CD4-positive, alpha-beta T cell treated with Interleukin-17A for 4 hours (primary cell): ENCODE results near the gene ZBTB16.

Experiments
- DNase-seq: peaks from one replicate; pipeline ENCODE4 v3.0.0-alpha.2; 2020; ENCODE audit warnings: mixed read lengths

ZBTB16 gene

DNA sequence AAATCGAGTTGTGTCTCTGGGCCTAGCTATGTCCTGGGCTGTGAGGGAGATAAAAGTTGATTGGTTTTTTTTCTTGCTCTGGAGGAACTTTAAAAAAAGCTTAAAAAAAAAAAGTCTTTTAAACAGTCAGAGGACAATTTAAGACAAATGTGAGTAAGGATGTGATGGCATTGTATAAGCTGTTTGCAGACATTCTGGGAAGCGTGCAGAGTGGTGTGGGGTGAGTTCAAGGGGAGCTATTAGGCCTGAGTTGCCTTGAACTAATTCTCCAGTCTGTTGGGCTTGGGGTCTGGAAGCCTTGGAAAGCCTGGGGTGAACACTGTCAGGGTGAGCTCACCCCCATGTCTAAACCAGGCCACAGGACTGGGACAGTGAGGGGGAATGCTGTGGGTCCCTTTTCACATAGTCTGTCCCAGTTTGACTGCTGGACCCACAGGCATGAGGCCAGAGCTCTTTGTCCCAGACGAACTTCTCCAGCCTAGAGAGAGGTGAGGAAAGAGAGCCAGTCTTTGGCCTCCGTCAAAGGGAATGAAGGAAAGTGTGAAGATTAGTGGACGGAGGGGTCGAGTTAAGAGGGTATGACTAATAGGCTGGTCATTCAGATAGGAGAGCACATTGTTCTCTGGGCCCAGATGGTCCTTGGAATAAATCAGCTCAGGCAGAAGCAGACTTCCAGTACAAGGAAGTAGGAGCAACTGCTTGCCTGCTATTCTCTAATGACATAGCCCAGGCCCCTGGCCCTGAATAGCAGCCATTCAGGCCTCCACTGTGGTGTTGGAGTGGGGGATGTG lies 160.2 kb downstream of the ZBTB16 start:
- DNase-seq: no peak

DNA sequence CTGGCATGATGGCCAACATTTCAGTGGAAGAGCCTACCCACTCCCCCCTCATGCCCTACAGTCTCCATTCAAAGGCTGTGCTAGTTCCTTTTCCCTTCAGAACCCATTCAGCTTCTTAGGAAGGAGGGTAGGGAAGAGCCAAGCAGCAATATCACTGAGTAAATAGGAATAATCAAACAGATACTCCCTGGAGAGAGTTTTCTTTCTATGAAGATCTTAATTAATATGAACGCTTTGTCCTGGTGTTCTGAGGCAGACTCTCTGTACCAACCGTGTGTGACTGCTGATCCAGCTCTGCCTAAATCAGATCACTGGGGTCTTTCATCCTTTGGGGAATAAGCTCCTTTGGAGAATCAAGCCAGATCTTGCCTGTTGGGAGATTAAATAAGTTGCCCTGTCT lies 161.5 kb downstream of the ZBTB16 start:
- no peak for DNase-seq

DNA sequence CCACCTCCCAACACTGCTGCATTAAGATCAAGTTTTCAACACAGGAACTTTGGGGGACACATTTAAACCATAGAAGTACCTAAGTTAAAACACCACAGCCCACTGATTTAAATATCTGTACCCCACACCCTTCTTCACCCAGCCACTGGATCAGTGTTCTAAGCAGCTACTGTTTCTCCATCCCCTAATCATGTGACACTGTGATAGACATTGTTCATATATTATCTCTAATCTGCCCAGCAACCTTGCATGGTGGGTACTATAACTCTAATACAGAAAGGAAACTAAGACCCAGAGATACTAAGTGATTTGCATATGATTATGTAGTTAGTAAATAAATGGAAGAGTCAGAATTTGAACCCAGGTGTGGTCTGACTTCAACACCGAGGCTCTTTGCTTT lies 166.2 kb downstream of the ZBTB16 start:
- DNase-seq: no peak

DNA sequence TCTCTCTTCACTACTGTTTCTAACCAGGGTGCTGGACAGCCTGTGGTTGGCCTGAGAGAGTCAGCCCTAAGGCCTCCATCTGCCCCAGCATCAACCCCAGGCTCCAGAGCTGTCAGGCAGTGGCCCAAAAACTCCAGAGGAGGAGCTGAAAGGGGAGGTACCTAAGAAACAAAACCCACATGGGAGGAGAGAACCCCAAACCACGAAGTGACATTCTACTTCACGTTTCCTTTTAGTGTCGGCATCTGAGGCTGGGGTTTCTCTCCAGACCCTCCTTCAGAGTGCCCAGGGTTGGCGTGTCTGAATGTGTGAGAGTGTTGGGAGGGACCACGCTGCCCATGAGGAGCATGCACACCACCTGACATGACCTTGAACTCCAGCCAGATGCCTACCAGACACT lies 166.8 kb downstream of the ZBTB16 start:
- no peak for DNase-seq

DNA sequence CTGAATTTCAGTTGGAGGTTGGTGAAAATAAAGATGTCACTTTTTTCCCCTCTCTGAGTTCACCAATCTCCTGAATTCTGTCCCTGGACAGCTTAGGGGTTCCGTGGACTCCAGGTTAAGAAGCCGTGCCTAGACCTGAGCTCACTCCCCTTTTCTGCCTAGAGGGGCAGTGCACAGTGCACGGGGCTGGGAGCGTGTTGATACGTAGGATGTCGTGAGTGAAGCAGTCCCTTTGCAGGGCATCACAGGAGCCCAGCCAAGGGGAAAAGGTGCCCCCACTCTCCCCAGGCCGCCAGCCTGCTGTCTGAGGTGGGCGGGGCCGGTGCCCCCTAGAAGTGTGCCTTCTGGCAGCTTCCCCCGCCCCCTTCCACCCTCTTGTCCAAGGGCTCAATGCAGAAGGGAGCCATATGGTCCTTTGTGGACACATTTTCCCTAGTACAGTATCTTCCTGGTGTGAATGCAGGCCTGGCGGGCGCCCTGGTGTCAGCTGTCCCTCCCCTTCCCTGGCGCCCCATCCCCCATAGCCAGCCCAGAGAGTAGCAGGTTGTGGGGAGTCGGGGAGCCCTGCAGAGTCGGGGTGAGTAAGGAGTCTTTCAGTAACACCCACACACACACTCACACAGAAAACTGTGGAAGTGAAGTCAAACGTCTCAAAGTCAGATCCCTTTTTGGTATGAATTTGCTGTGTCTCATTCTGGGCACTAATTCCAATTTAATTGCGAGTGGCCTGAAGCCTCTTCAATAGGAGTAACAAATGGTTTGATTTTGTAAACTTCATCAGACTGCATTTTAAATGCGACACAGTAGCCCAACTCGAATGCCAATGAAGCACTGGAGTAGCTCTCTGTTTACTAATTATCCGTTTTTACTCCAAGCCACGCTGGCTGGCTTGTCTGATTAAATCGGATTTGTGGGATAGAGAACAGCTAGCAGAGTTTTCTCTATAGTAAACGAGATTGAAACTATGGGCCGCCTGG lies 169.2 kb downstream of the ZBTB16 start:
- no peak for DNase-seq

DNA sequence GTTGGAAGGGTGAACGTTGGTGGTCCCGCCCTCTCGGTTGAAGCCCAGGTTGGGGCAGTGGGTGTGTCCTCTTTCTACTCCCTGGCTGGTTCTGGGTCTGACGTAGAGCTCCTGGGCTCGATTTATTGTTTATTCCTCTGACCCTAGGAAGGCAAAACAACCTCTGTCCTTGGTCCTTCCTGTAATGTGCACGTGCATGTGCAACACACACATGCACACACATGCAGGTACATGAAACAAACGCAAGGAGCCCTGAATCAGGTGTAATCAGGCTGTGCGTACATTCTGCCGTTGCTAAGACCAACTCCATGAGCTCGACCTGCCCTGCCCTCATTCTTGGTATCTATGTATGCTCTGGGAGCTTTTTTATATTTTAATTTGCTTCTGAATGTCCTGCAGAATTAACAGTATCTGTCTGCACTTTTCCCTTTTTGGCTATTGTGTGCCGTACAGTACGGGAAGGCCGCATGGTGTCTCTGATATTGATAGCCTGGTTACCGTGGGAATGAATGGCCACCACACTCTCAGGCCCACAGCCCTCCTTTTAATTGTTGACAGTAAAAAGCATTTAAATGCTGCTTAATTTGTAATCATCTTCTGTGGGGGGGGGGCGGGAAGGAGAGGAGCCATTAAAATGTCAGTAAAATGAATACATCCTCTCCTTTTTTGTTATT lies 170.7 kb downstream of the ZBTB16 start:
- no peak for DNase-seq

DNA sequence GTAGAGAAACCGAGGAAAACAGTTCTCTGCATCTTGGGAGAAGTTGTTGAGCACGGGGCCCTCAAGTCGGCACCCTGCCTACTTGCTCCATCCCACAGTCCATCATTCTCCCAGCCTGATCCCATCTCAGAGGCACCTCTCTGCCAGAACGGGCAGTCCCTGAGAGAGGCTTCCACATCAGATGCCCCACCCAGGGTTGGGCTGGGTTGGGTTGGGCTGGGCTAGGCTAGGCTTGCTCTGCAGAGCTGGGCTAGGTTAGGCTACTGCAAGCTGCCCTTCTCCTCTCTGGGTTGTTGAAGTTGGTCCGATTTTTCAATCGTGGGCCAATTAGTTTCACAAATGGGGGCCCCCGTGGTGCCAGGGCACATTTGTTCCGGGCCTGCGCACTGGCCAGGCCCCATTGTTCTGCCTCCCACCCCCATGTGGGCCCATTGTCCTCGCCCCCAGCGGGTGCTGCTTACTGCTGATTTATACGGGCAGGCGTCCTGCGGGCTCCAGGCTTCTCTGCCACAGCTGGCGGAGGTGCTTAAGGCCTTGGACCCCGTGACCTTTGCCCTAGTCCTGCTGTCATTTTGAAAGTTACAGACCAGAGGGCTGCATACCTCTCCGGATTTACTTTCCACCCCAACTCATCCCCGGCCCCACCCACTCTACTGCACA lies 173.0 kb downstream of the ZBTB16 start:
- no peak for DNase-seq

DNA sequence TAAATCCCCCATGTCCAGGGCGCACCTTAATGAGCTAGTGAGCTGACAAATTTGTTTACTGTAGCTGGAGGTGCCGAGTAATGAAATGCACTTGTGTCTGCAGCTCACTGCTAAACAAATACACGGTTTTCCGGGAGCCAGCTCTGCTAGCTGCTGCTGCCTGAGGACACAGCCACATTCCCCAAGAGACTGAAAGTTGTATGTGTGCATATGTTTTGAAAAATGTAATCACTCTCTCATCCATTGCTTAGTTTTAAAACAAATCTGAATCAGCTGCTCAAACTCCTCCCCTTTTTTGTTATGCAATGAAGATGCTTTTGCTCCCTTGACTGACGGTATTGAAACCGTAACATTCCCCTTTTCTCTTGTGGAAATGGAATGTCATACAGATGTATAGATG lies 174.2 kb downstream of the ZBTB16 start:
- no peak for DNase-seq

DNA sequence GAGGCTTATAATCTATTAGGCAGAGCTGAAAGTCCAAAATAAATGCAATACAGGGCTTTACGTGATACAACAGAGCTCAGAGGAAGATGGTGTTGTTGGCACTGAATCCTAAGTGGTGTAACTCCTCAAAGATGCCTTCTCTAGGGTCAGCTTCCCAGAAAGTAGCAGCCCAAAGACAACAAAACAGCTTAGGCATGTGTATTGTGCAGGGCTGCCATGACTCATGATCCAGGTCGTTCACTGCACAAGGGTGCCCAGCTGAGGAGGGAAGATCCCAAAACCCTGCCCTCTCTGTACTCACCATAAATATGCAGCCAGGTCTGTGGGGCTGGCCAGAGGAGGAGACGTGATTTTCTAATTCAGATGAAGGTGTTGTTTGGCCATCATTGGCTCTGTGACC lies 177.3 kb downstream of the ZBTB16 start:
- no peak for DNase-seq

DNA sequence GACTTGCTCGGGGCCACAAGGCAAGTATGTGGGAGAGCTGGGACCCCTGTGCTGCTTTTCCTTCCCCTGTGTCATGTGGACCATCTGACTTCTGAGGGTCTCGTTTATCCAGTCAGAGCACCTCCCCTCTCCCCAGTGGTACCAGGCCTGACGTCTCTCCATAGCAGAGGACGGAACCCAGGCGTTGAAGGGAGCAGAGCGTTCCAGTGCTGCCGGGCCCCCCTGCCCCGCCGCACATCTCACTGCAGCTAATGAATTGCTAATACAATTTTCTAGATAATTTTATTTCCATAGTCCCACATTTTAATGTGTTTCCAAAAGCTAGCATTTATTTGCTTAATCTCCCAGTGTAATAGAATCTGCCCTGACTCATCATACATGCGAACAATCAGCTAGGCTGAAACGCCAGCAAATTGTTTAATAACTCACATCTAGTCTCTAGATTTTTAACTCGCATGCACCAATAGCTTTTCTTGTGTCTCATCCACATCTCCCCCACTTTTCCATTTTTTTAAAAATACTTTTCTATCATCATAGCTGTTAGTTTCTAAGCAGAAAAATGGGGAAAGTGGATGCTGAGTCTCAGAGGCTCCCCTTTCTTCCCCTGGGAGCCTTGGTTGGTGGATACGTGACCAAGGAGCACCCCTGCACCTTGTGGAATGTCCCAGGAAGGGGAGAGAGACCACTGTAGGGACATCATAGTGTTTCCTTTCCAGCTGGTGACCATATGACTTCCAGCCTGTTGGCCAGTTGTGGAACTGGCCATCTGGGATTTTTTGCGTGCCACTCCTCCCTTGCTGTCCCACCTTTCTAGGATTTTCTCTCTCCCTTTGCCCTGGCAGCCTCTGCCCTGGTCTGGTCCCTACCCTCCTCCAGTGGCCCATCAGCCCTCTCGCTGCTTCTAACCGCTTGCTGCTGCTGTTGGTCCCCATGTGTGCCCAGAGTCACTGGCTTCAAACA lies 178.1 kb downstream of the ZBTB16 start:
- no peak for DNase-seq

DNA sequence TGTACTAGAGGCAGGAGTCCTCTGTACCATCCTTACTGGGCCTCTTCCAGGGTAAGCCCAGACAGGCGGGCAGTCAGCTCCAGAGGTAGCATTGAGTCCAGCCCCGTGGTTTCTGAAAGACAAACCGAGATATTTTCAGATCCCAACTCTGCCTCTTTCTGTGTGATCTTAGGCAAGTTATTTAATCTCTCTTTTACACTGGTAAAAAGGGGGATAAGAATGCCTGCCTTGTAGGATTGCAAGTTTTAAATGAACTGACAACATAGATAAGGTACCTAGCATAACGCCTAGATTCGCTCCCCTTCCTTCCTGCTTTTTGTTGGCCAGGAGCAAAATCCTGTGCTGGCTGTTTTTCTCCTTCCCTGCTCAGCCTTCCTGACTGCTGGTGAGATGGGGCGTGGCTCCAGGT lies 180.2 kb downstream of the ZBTB16 start:
- no peak for DNase-seq

DNA sequence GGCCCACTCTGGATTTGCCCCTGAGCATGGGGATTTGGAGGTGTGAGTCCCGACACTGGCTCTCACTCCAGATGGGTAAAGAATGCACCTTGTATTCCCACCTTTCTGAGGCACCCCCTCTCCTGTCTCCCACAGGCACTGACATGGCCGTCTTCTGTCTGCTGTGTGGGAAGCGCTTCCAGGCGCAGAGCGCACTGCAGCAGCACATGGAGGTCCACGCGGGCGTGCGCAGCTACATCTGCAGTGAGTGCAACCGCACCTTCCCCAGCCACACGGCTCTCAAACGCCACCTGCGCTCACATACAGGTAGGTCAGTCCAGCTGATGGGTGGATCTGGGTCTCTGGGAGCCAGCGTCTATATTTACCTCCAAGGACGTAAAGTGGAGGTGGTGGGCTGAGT lies 182.5 kb downstream of the ZBTB16 start:
- DNase-seq: no peak

DNA sequence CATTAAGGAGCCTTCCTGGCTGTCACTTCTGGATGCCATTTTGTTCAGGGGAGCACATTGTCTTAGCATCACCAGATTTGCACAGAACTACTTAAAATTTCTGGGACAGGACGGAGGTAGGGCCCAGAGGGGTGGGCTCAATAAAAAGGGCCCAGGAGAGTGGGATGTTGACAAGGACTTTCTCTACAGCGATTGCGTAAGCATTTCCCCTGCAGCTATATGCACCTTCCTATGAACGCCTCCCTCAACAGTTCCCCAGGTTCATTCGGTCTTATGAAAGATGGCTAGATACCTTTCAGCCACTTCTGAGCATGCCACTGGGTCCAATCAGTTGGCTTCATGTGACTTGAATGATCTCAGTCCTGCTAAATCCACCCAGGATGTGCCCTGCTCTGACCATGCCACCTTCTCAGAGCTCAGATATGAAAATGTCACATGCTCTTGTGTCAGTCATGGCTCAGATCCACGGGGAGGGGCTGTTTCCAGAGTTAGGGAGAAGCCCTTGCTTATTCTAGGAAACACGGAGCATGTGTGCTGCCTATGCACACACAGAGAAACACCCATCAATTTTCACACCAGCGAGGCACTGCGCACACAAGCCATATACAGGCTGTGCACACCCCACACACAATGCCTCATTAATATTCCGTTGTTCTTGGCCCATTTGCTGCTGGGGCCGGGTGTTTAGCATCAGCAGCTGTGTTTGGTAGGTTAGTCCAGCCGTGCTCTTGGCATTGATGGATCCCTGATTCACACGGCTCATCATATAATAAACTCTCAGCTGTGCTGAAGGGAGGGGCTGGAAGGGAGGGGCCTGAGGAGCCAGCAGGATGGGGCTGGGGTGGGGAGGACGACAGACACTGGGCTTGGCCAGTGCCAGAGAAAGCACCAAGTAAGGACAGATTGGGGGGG lies 184.2 kb downstream of the ZBTB16 start:
- DNase-seq: no peak

DNA sequence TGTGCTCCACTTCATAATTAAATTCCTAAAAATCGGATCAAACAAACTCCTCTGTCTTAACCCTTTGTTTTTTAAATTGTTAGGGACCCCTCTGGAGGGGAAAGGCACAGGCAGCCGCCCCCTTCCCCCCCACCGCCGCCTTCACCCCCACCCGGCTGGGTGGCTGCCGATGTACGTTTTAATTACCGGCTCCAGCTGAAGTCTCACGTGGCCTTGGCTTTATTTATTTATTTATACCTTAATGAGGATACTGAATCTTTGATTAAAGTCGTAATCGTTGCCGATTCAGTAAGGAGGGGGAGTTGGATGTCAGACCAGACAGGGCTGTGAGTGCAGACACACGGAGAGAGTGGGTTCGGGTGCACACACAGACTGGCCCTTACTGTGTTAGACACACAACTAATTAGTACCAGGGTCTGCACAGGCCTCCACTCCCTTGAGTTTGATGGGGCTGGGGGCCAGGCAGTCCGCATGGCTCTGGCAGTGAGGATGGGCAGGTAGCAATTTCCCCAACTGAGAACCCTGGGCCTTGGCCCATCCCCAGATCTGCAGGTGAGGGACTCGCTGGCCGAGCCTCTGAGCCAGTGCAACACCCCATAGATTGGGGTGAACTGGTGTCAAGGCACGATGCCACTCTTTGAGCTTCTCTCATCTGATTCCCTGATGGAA lies 185.3 kb downstream of the ZBTB16 start:
- no peak for DNase-seq

DNA sequence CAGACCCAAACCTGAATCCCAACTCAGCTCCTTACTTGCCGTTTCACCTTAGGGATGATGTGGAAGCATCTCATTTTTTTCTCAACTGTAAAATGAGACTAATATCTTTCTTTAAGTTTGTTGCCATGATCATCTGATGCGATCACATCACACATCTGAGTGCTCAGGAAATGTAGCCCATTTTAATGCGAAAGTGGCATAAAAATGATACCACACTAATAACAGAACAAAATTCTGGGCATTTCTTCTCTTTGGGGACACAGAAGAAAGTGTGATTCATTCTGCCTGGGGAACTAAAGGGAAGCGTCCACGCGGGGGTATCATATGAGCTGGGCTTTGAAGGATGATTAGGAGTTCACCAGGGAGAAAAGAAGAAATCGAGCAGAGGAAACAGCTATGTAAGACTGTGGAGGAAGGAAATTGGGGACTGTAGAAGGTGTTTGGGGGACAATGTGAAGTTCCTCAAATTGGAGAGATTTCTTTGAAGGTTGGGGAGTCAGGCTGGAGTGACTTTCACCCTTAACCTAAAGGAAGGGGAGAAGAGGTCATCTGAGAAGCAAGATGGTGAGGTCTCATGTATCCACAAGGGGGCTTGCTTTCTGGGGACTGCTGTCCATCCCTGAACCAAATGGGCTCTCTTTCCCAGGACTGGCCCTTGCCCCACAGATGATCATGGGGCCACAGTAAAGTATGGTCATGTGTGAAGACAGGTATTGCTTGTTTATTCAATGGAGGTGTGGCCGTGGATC lies 187.0 kb downstream of the ZBTB16 start:
- no peak for DNase-seq

DNA sequence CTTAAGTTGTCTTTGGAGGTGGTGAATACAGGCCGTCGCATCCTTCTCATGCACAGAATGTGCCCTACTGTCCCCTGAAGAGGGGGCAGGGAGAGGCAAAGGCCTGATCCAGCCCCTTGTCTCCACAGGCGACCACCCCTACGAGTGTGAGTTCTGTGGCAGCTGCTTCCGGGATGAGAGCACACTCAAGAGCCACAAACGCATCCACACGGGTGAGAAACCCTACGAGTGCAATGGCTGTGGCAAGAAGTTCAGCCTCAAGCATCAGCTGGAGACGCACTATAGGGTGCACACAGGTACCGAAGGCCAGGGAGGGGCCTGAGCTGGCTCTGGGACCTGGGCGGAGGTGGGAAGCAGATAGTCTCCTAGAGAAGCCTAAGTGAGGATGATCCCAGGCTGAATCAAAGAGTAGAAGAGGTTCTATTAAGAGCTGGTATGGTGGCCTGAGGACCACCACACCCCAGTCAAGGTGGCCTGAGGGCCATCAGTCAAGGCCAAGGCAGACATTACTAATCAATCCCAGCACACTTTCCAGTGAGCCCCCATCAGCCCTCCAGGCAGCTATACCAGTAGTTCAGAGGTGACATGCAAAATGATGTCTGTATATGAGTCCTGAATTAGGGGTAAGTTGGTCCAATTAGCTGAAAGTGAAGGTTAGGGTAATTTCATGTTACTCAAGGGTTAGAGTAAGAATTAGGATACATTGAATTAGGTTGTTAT lies 187.7 kb downstream of the ZBTB16 start:
- no peak for DNase-seq

DNA sequence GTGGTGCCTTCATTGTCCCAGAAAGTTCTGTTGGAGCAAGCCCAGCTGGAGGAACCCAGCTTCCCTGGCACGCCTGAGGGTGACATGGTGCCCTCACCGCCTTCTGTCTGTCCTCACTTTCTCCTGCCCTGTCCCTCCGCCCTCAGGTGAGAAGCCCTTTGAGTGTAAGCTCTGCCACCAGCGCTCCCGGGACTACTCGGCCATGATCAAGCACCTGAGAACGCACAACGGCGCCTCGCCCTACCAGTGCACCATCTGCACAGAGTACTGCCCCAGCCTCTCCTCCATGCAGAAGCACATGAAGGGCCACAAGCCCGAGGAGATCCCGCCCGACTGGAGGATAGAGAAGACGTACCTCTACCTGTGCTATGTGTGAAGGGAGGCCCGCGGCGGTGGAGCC lies 190.7 kb downstream of the ZBTB16 start:
- DNase-seq: no peak

DNA sequence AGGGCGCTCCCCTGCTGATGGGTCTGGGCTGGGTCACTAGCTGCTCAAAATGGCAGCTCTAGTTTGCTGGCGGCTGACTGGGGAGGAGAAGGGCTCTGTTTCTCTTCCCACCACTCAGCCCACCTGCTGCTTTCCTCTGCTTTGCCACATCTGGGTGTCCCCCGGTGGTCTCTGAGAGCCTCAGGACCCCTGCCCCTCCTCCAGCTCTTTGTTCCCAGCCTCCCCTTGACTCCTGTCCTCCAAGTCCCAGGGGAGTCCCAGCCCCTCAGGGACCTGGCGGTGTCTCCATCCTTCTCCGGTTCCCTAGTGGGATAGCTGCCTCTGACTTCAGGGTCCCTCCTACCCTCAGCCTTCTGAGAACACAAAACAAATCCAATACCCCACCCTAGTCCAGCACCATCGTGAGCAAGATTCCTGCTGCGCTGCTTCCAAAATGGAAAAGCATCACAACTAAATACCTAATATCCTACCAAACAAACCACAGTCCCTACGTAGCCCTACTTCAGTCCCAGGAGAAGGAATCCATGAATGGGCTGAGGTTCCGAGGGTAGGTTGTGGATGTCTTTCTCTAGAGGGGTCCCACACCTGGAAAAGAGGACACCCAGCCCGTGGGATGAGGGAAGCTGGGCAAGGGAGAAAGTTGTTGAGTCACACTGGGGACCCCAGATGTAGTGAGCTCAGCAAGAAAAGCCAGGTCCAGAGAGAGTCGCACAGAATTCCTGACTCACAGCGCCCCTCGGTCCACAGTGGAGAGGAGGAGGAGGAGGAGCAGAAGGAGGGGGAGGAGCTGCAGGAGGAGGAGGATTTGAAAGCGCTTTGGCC lies 191.7 kb downstream of the ZBTB16 start:
- no peak for DNase-seq
